Ramos (cell line): Measurements from ENCODE around the gene LIPM.

Experiments
- in situ Hi-C: fragments of 300-500 bp; cut with MboI; formaldehyde crosslinking; loops from one replicate; pipeline ENCODE4 v1.14.3; 2022; ENCODE audit warnings: low sequenced_read_pairs; ENCODE audit not compliant: unreplicated experiment

Gene LIPM

DNA sequence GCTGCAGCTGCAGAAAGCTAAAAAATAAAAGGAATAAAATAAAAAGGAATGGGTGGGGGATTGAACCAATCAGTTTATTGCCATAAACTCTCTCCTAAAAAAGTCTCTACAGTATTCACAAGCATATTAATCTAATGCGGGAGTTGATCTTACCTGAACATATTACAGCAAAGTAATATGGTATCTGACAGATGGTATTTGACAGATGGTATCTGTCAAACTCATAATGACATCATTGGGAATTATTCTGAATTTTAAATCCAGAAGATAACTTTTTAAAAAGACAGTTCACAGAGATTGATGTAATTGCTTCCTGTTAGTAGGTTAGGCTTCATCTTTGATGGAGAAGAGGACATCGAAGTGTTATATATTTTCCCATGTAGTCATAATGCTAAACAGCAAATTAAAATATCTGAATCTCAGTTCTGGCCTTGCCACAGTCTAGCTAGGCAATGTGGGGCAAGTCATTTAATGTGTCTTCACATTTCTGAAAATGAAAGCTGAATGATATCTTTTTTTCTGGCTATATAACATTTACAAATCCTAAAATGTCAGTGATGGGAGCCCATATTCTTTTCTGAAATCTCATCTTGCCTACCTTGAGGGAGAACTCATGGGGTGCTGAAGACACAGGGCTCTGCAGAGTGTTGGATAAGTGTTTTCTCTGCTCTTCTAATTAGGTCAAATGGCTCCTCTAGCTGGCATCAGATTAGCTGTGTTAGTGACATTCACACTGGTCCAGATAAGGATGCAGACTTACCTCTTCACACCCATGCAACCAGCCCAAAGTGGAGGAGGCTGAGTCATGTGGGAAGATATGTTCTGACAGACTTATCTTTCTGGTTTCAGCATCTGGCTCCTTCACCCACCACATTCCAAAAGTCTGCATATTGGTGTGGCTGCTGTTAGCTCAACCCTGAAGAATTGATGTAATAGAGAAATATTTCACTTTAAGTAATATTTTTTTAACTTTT is 2.1 kb upstream of the LIPM start:
- in situ Hi-C loops = no loop called here

DNA sequence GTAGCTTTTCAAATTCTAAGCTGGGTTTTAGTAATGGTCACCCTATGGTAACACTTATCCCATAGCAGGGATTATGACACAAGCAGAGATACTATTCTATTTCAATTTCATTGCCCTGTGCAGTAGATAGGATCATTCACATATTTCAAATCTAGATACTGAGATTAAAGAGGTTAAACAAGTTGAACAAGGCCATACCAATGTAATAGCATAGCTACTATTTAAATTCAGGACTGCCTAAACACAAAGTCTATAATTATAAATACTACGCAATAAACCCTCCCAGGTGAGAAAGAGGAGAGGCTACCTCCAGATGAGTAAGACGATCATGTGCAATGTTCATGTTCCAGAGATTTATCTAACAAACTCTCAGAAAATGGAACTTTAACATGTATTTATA is 1.1 kb downstream of the LIPM start:
- in situ Hi-C loops = no loop called here

DNA sequence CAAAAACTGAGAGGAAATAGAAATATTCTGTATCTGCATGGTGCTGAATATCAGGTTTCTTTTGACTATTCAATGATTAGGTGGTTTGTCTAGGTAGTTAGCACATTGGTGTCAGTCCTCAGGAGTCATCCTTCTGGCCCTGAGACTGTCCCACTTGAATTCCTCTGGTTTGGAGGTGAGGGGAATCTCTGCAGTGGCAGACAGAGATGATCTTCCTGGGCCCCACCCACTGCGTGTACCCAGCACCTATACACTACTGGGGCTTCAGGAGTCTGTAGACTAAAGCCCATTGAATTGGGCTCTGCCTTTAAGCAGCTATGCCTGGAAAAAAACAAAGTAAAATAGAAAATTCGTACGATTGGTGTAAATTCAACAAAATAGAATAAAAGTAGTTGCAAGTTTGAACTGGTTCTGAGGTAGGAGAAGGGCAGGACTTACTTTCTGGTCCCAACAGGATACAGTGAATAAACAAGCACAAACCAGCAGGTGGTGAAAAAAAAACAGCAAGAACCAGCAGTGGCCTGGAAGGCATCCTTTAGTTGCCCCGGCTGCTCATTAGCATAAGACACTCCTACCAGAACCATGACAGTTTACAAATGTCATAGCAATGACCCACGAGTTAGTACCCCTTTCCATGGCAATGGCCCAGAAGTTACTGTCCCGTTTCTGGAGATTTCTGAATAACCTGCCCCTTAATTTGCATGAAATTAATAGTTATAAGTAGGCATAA is 1.7 kb downstream of the LIPM start:
- in situ Hi-C loops = no loop called here

DNA sequence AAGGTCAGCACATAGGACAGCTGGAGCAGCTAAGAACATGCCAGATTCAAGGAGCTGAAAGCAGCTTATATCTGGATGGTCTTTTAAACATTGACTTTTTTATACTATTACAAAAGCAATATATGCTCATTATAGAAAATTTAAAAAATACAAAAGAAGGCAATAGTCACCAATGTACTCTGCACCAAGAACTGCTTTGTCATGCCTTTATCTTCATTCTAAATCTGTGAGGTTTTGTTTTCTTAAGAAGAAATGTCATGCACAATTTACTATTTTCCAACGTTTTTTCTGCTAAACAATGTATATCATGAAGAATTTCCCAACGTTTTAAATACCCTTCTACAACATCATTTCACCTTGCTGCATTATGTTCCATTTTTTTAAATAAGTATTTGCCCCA is 2.8 kb downstream of the LIPM start:
- in situ Hi-C loops = no loop called here

DNA sequence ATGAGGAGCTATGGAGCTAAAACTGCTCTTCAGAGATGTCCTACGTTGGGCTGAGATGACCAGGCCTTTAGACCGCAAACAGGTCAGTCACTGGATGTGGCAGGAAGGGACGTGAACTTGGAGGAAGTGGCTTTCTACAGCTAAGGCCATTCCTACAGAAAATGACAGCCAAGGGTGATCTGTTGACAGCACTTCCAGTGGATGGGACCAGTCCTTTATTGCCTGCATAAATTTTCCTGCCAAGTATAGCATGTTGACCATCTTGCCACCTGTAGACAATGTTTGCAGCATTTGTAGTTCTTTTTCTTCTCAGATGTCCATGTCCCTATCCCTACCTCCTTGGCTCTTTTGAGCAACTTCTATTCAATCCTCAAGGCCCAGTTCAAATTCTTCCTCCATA is 3.4 kb downstream of the LIPM start:
- in situ Hi-C loops = no loop called here

DNA sequence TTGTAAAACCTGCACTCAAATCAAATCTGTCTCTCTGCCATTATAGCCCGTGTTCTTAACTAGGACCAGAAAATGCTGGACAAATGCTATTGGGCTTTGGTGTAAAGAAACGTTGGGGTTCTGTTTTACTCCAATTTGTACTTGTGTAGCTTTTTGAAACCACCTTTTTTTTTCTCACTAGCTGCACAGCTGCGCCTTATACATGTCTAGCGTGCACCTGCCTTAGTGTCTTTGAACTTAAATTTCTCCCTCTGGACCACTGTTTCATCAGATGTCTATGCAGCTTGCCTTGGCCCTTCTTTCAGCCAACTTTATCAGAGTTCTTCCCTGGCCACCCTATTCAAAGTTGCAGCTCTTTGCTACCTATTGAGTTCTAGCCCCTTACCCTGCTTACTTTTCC is 7.1 kb downstream of the LIPM start:
- in situ Hi-C loops = no loop called here

DNA sequence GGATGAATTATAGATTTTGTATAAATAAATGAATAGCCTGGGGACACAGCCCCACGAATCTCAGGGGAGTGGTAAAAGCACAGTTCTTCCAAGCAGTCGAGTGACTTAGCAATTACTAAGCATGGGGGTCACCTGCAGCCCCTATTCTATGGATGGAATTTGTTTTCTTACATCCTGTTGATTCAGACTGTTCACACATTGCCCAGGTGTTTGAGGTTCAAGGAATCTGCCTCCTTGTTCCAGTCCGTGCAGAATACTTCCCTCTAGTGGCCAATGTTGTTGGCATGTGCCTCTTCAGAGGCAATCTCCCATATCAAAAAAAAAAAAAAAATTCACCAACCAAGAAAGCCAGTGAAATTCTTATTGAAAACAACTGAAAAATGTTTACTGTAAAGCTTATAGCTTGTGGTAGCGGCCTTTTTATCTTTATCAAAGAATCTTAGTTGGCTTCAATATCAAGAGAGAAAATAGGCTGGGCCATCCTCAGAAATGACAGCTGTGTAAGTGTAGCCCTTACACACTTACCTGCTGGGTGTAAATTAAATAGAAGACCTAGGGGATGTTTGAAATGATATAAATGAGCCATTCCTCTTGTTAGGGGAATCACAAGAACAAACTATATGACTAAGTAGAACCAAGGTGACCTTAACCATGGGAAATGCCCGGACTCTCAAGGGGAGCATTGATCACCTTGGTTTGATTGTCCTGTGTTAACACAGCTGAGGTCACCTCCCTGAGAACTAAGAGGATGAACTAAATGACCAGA is 7.8 kb downstream of the LIPM start:
- in situ Hi-C loops = no loop called here

DNA sequence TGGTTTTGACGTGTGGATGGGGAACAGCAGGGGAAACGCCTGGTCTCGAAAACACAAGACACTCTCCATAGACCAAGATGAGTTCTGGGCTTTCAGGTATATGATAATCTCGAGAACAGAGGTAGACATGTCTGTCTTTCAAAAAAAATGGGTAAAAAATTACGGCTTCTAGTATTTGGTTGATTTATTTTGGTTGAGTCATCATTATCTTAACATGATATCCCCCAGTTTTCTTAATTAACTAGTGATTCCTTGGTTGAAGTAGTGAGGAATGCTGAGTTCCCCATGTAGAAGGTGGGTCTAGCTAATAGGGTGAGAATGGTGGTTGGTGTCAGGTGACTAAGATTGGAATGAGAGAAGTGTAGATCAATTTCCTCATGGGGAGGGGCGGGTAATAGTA is 10.7 kb downstream of the LIPM start:
- in situ Hi-C loops = no loop called here

DNA sequence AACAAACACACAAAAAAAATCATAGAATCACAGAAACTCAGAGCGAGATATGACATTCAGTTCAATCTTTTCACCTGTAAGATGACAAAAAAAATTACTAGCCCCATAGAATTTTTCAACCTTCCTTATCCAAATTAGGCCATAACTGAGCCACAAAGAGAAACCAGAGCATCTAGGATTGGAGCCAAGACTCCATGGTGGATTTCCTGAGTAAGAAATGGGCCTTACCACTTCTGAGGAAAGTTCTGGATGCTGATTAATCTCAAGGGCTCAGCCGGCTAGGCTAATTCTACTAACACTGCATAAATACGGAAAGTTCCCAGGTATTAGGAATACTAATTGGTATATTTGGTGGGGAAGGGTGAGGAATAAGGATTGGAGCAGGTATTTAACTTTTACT is 16.8 kb downstream of the LIPM start:
- in situ Hi-C loops = no loop called here

DNA sequence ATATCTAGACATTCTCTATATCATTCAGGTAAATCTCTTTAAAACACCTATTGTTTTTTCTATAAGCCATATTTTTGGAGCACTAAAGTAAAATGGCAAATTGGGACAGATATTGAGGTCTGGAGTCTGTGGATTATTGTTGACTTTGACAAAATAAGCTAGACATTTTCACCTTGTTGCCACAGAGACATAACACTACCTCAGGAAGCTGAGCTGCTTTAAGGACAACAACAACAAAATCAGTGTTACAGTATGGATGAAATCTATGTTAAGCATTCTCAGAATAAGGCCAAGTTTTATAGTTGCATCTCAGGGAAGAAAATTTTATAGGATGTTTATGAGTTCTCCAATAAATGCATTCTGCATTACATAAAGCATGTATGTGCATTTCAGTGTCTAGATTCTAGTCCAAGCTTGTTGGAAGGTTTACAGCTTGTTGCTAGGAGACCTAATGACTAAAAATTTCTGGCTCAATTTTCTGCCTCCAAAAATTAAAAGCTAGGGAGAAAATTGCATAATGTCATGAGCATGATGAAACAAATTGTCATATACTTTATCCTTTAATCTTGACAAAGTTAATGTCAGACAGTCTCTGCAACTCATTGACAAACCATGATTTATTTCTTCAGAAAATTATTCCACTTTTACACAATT is 18.3 kb downstream of the LIPM start:
- in situ Hi-C loops = no loop called here

DNA sequence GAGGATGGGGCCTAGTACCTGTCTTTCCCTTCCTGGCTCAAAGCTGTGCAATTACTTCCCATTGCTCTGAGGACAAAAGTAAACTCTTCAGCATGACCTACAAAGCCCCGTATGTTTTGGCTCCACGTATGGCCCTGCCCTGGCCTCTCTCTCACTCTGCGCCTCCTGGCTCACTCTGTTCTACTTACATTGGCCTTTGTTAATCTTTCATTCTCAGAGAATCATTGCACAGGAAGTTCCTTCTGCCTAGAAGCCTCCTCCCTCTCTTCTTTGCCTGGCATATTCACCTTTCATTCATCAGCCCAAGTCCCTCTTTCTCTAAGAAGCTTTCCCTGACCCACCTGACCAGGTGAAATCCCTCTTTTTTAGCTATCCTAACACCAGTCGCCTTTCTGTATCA is 23.9 kb downstream of the LIPM start:
- in situ Hi-C loops = no loop called here

DNA sequence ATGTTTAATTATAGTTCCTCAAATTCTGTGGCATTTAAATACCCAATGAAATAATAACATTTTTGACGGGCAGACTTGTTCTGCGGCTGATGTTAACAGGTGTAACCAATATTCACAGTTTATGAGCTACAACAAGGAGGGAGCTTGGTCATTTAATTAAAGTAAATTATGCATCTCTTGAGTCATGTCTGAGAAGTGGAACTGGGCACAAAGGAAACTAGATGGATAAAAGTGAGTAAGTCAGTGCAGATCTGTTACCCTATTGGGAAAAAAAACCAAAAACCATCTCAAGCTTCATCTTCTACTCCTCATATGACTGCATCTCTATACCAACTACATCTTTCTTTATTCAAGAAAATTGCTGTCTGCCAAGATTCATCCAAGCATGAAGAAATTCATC is 25.1 kb downstream of the LIPM start:
- in situ Hi-C loops = no loop called here

DNA sequence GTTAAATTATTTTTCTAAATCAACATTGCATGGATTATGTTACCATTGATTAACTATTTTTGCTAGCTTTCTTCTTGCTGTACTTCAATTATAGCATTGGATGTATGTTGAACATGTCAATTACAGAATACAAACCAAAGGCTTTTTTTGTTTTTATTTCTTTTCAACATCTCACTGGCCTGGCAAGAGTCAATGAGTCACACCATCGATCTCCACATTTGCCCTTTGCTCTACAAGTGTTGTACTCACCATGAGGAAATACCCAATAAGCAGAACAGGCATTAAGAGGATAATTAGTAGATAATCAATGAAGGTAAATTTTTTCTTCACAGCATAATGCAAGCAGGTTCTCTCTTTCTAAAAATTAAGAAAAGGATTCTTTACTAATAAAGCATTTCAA is 25.8 kb downstream of the LIPM start:
- in situ Hi-C loops = no loop called here

DNA sequence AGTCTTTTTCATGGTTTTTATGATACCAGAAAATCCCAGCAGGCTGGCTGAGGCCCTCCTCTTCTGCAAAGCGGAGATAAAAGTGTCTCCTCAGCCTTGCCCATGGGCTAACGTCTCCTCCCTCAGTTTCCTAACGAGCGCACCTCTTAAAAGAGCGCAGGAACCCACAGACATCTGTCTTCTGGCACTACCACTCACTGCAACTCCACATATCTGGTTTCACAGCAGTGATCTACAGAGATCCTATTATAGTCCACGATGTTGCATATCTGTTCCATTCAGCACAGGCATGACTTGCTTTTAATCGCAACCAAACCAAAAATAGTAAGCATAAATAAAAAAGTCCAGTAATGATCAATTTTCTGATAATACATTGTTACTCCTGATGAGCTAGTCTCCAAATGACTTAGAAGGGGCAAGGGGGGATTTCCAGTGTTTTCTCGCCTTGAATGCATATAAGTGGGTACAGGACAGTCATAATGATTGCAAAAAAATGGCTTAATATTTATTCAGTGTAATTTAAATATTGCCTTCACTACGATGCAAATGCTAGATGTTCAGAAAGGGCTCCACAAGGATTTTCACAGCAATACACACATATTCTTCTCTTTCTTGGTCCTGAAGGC is 28.2 kb downstream of the LIPM start:
- in situ Hi-C loops = no loop called here

DNA sequence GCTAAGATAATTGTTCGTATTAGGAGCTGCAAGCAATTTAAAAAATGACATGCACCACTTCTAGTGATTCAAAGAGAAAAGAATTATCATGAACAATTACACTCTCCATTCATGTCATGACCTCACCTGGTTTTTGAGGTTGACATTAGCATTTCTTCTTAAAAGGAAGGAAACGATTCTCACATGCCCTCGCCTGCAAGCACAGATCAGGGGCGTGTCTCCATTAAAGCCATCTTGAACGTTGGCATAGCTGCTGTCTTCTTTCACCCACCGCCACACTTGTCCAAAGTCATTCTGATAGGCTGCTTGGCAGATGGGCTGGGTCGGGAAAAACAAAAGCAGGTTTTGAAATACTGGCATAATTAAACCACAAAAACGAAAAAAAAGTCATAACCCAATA is 29.2 kb downstream of the LIPM start:
- in situ Hi-C loops = no loop called here

DNA sequence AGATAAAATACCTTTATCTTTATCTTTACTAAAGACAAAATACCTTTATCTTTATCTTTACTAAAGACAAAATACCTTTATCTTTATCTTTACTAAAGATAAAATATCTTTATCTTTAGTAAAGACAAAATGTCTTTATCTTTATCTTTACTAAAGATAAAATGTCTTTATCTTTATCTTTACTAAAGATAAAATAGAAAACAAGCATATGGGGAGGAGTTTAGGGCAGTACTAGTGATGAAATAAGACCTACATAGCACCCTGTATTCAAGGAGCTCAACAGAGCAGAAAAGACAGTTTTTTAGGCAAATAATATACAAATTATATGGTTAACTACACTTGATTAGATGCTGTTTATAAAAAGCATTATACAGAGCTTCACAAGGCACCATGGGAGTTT is 29.8 kb downstream of the LIPM start:
- in situ Hi-C loops = no loop called here

DNA sequence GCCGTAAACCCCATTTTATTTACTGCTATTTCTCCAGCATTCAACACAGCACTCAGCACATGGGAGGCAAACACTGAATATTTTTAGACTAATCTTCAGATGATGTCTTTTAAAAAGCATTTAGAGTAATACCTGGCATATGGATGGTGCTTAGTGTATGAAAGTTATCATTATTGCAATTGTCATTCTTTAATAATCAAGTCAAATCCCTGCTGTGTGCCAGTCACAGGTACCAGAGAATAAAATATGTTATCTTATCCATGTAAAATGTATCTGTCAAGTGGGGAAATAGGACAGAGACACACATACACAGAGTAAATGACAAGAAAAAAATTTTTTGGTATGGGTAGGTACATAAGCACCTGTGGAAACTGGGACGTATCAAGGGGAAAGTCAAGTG is 30.6 kb downstream of the LIPM start:
- in situ Hi-C loops = no loop called here

DNA sequence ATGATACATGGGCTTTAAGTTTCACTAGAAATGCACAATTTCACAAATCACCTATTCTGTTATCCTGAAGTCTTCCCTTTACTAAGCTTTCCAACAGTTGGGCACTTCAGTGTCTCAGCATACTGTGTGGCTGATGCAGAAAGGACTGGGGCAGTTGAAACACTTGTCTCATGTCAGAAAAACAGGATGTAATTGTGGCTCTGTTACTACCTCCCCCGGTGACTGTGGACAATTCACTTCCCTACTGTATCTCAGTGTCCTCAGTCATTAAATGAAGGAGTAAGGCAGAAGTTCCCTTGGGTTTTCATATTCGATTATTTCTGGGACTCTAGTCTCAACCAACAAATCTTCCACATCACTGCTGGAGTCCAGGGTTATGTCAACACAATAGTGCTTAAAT is 31.2 kb downstream of the LIPM start:
- in situ Hi-C loops = no loop called here

DNA sequence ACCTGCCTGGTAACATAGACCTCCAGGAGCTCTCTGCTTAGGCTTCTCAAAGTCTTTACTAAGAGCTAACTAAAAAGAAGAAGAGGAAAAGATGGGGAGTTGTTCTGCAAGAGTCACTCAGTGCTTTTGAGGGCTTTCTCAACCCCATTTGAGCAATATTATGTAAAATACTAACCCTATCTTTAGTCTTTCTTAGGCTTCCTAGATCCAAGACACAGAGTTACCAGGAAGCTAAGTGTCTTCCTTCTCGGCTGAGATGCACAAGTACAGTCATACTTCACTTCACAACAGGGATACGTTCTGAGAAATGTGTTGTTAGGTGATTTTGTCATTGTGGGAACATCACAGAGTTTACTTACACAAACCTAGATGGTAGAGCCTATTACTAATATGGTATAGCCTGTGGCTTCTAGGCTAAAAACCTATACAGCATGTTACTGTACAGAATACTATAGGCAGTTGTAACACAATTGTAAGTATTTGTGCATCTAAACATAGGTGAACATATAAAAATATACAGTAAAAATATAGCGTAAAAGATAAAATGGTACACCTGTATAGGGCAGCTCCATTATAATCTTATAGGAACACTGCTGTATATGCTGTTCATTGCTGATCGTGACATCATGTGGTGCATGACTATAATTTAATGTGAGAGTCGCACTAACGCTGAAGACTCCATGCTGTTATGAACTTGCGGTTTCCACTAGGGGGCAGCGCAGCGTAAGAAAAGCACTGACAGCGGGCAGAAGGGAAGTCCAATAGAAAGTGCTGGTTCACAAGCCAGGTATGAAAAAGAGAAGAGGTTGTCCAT is 32.8 kb downstream of the LIPM start:
- in situ Hi-C loops = loop anchor here (5.0 kb wide), 2 partner anchors 102 to 377 kb away; no protein-coding TSS in a partner anchor
